Bladder microvascular endothelial cell (primary cell): ENCODE results near the gene DTD1. TPM values are rescaled to one million over a fixed set of nuclear protein-coding genes. Genes with fewer than 3 reads are reported as not detected.

Experiments used
- total RNA-seq: library from RNA; depleted of rRNA; stranded (reverse); fragments of >200 nt; gene quantifications from 2 replicates; pipeline ENCODE4 v1.2.3, GENCODE V29; 2014

The DTD1 gene
- 45.4 and 66.1 TPM in 2 replicates for total RNA-seq

GRCh38 chr20:18587665-18588573 is at the start of gene DTD1:
Gene DTD1 (plus strand): TSS chr20:18588054. CDS start chr20:18588073, 19 bp downstream.

GRCh38 chr20:18566892-18567738 is 20.7 kb upstream of the DTD1 start, which contains the start of gene SMIM26:
Gene SMIM26 (plus strand): TSS chr20:18567432. CDS start chr20:18567479, 47 bp downstream.

GRCh38 chr20:18813483-18813882 is 225.6 kb downstream of the DTD1 start, which contains the start of gene SCP2D1:
Gene SCP2D1 (plus strand): TSS chr20:18813783. CDS start chr20:18813816, 33 bp downstream.

Other genes with a start within 250 kb of the DTD1 start
- 0.49 and 0.69 TPM in 2 replicates for gene DZANK1, start 121.0 kb upstream of the DTD1 start, total RNA-seq
- gene POLR3F, start 120.7 kb upstream of the DTD1 start, total RNA-seq, result 7.1 and 14.8 TPM in 2 replicates
- gene RBBP9, start 90.8 kb upstream of the DTD1 start, total RNA-seq, result 6.8 and 13.2 TPM in 2 replicates
- 25.1 and 66.2 TPM in 2 replicates for gene SEC23B, start 80.1 kb upstream of the DTD1 start, total RNA-seq
- gene SMIM26, start 20.6 kb upstream of the DTD1 start, total RNA-seq, result 34.0 and 43.2 TPM in 2 replicates
- not detected in 2 replicates for gene SCP2D1, start 225.7 kb downstream of the DTD1 start, total RNA-seq